ENCODE data around the gene RNF151.

GRCh38 chr16:1938910-1939309 lies 27.7 kb upstream of the RNF151 start:
- TF ChIP-seq, protein P1, sequence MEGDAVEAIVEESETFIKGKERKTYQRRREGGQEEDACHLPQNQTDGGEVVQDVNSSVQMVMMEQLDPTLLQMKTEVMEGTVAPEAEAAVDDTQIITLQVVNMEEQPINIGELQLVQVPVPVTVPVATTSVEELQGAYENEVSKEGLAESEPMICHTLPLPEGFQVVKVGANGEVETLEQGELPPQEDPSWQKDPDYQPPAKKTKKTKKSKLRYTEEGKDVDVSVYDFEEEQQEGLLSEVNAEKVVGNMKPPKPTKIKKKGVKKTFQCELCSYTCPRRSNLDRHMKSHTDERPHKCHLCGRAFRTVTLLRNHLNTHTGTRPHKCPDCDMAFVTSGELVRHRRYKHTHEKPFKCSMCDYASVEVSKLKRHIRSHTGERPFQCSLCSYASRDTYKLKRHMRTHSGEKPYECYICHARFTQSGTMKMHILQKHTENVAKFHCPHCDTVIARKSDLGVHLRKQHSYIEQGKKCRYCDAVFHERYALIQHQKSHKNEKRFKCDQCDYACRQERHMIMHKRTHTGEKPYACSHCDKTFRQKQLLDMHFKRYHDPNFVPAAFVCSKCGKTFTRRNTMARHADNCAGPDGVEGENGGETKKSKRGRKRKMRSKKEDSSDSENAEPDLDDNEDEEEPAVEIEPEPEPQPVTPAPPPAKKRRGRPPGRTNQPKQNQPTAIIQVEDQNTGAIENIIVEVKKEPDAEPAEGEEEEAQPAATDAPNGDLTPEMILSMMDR (IDR thresholded peaks at IDR 0.05): no peak
- no peak for TF ChIP-seq POLR2A (IDR thresholded peaks at IDR 0.05)

All from heart left ventricle (tissue), 13 donors.